Ishikawa (cell line): Measurements from ENCODE around the gene PLCE1.

Source experiments
- CEBPB ChIP-seq: IDR thresholded peaks from 2 replicates; pipeline ENCODE4 v1.6.1; 2012
- CREB1 ChIP-seq: IDR thresholded peaks from 2 replicates; pipeline ENCODE4 v1.6.1; 2012; ENCODE audit warnings: low read depth
- EGR1 ChIP-seq: IDR thresholded peaks from 2 replicates; pipeline ENCODE4 v1.6.1; 2012
- EP300 ChIP-seq: IDR thresholded peaks from 2 replicates; pipeline ENCODE4 v1.6.1; 2012; ENCODE audit warnings: borderline replicate concordance
- FOXM1 ChIP-seq: IDR thresholded peaks from 2 replicates; pipeline ENCODE4 v1.6.1; 2012; ENCODE audit warnings: low read depth, borderline replicate concordance
- MAX ChIP-seq: IDR thresholded peaks from 2 replicates; pipeline ENCODE4 v1.6.1; 2012
- NFIC ChIP-seq: IDR thresholded peaks from 2 replicates; pipeline ENCODE4 v1.6.1; 2012
- RAD21 ChIP-seq: IDR thresholded peaks from 2 replicates; pipeline ENCODE4 v1.6.1; 2012; ENCODE audit warnings: low read depth
- REST ChIP-seq: IDR thresholded peaks from 2 replicates; pipeline ENCODE4 v1.6.1; 2012; ENCODE audit warnings: low read depth, mild to moderate bottlenecking
- TAF1 ChIP-seq: IDR thresholded peaks from 2 replicates; pipeline ENCODE4 v1.6.1; 2012; ENCODE audit warnings: low read depth, mild to moderate bottlenecking
- TCF12 ChIP-seq: IDR thresholded peaks from 2 replicates; pipeline ENCODE4 v1.6.1; 2012; ENCODE audit warnings: low read depth
- TEAD4 ChIP-seq: IDR thresholded peaks from 2 replicates; pipeline ENCODE4 v1.6.1; 2012
- USF1 ChIP-seq: IDR thresholded peaks from 2 replicates; pipeline ENCODE4 v1.6.1; 2012
- YY1 ChIP-seq: IDR thresholded peaks from 2 replicates; pipeline ENCODE4 v1.6.1; 2012; ENCODE audit warnings: low read depth
- ZBTB7A ChIP-seq: IDR thresholded peaks from 2 replicates; pipeline ENCODE4 v1.6.1; 2012; ENCODE audit warnings: low read depth

The PLCE1 gene

GRCh38 chr10:94025806-94026205, 32.1 kb downstream of the PLCE1 start:
- TF ChIP-seq EGR1 = no peak
- TF ChIP-seq TCF12 = no peak
- no peak for TF ChIP-seq RAD21

GRCh38 chr10:94027197-94027596, 33.5 kb downstream of the PLCE1 start:
- TF ChIP-seq EP300 (no peak), ZBTB7A (no peak), REST (no peak), CREB1 (no peak), YY1 (no peak), TAF1 (no peak), USF1 (no peak), TCF12 (no peak), EGR1 (no peak), CEBPB (no peak), FOXM1 (no peak), NFIC (no peak), MAX (no peak), RAD21 (no peak), TEAD4 (no peak)

- TF ChIP-seq REST = no peak
- TF ChIP-seq FOXM1 = no peak
- no peak for TF ChIP-seq TCF12
- TF ChIP-seq EP300 = no peak
- no peak for TF ChIP-seq TAF1
- no peak for TF ChIP-seq TEAD4
- TF ChIP-seq ZBTB7A = no peak
- TF ChIP-seq CREB1 = no peak
- no peak for TF ChIP-seq MAX
- no peak for TF ChIP-seq EGR1
- TF ChIP-seq NFIC = no peak
- no peak for TF ChIP-seq CEBPB
- TF ChIP-seq YY1 = no peak
- no peak for TF ChIP-seq RAD21
- no peak for TF ChIP-seq USF1
Measured at GRCh38 chr10:94029955-94030354, 36.2 kb downstream of the PLCE1 start.

- TF ChIP-seq MAX (no peak), EGR1 (no peak), REST (no peak), CREB1 (no peak), ZBTB7A (no peak), TCF12 (peak; percentile 96), FOXM1 (peak; percentile 91), YY1 (0 out of 2 replicates have a peak, but pooled peaks have one; percentile 8), EP300 (peak; percentile 88), TEAD4 (peak; percentile 82), TAF1 (no peak), CEBPB (0 out of 2 replicates have a peak, but pooled peaks have one; percentile 21), NFIC (peak; percentile 75), USF1 (no peak), RAD21 (no peak)
Measured at GRCh38 chr10:94035982-94036765, 42.4 kb downstream of the PLCE1 start.
